Measurements from ENCODE around the gene ELL2.

DNA sequence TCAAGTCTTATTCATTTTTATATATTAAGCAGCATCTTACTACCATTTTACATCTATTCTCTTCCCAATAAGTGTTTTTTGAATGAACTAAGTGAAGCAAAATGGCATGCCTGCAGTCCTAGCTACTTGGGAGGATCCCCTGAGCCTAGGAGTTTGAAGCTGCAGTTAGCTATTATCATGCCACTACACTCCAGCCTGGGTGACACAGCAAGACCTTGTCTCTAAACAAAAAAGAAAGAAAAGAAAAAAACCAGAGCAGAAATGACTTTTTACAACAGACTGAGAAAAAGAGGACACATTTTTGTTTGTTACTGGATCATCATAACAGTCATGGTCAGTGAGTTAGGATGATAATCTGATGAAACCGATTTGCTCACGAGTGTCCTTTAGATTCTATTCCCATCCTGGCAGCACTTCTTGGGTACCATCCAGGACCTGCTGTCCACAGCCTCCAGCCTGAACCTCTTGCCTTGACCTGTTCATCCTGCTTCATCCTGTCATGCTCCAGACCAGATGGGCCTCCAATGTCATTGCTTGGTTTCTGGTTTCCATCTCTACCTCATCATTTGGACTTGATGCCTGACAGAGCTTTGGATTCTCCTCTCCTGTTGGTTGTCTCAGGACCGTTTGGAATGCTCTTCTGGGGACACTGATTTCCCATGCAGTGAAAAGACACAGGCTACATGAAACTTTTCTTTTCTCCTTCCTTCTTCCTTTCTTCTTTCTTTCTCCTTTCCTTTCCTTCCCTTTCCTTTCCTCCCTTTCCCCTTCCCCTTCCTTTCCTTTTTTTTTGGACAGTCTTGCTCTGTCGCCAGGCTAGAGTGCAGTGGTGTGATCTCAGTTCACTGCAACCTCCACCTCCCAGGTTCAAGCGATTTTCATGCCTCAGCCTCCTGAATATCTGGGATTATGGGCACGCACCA is 89.0 kb downstream of the ELL2 start:
- TF ChIP-seq EZH2 (conservative IDR thresholded peaks at IDR 0.05; ENCODE audit: low read depth, low read length) (no peak), ZNF180 (CRISPR knock-in tag; IDR thresholded peaks at IDR 0.05; ENCODE audit: borderline replicate concordance, low read depth) (no peak), DNMT3B (CRISPR knock-in tag; conservative IDR thresholded peaks at IDR 0.05) (no peak), KLF6 (CRISPR knock-in tag; IDR thresholded peaks at IDR 0.05) (no peak), ELF4 (CRISPR knock-in tag; IDR thresholded peaks at IDR 0.05; ENCODE audit: borderline replicate concordance) (no peak)

Data from HepG2 (cell line).